T-helper 17 cell (primary cell): Measurements from ENCODE around the gene C20orf144. TPM values are rescaled to one million over a fixed set of nuclear protein-coding genes. Genes with fewer than 3 reads are reported as not detected.
A peak's percentile ranks its signal among the peaks of the same experiment; 100 is the strongest.

Source experiments
- ATAC-seq: fragments of 150-1000 bp; cut with Tn5 transposase; 2 replicates; pipeline ENCODE4 v1.10.0; 2021; ENCODE audit warnings: mild to moderate bottlenecking, moderate library complexity
- DNase-seq, 3 donors: peaks; one replicate each; pipeline versions ENCODE4 v3.0.0 to v3.0.0-alpha.2; 2020 to 2021
- H3K9me3 ChIP-seq: one replicate; pipeline ENCODE4 v1.7.0; 2013; ENCODE audit warnings: low read length, mild to moderate bottlenecking; ENCODE audit not compliant: control insufficient read depth, poor library complexity, severe bottlenecking
- H3K27ac Mint-ChIP-seq: one replicate; pipeline ENCODE4 v1.8.0; 2022; ENCODE audit warnings: mild to moderate bottlenecking, moderate library complexity, mixed read lengths
- H3K27me3 Mint-ChIP-seq: one replicate; pipeline ENCODE4 v1.8.0; 2022; ENCODE audit warnings: mixed read lengths
- H3K36me3 Mint-ChIP-seq: one replicate; pipeline ENCODE4 v1.8.0; 2022; ENCODE audit warnings: low read depth, mixed read lengths
- H3K4me1 Mint-ChIP-seq: one replicate; pipeline ENCODE4 v1.8.0; 2022; ENCODE audit warnings: mild to moderate bottlenecking, mixed read lengths
- H3K4me3 Mint-ChIP-seq: one replicate; pipeline ENCODE4 v1.8.0; 2022; ENCODE audit warnings: mild to moderate bottlenecking, moderate library complexity, mixed read lengths
- total RNA-seq, 4 donors: library from RNA in 2 of 4; stranded (reverse) in 2 of 4; gene quantifications; one replicate each; pipeline ENCODE4 v1.2.3 and lab custom pipeline; 2022 to 2026

C20orf144 gene
- total RNA-seq, 2 donors from 2014 or later, result 0.13 to 0.45 TPM

- ATAC-seq, result peak; percentile 62
- Mint-ChIP-seq H3K27ac (peak overlapping the region; percentile 90), H3K36me3 (peaks cover 2% of the 10 kb centered on the region), H3K4me3 (peak overlapping the region; percentile 90), H3K4me1 (peaks cover 24% of the 10 kb centered on the region), H3K27me3 (no peaks in the 10 kb centered on the region)
- no peaks in the 10 kb centered on the region for H3K9me3 ChIP-seq
- DNase-seq, result peak; percentile 44 to 81 (median 75)
These were observed 1.3 kb downstream of the C20orf144 start for GRCh38 chr20:33663161-33664084.

GRCh38 chr20:33664085-33664761 lies 2.1 kb downstream of the C20orf144 start:
- ATAC-seq, result no peak
- Mint-ChIP-seq H3K27ac (peak overlapping the region; percentile 90), H3K36me3 (peaks cover 2% of the 10 kb centered on the region), H3K4me1 (peaks cover 25% of the 10 kb centered on the region), H3K27me3 (no peaks in the 10 kb centered on the region), H3K4me3 (peak overlapping the region; percentile 90)
- DNase-seq, result no peak
- no peaks in the 10 kb centered on the region for H3K9me3 ChIP-seq

DNA sequence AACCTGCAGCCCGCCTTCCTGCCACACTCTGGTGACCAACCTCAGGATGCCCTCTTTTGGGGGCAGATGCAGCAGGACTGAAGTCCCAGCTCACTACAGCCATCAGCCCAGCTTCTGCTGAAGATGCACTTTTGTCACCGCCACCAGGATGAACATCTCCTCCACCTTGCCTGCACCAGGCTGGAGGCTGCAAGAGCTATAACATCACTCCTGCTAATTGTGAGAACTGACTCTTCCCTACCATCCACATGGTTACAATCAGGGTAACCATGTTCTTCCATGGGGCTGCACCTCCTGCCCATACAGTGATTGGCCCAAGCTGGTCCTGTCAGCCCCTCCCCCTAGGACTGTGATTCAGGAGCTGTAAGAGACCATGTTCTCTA lies 2.6 kb downstream of the C20orf144 start:
- H3K9me3 ChIP-seq, result no peaks in the 10 kb centered on the region
- Mint-ChIP-seq H3K4me3 (peak overlapping the region; percentile 90), H3K27ac (peak overlapping the region; percentile 90), H3K27me3 (no peaks in the 10 kb centered on the region), H3K36me3 (peaks cover 2% of the 10 kb centered on the region), H3K4me1 (peaks cover 25% of the 10 kb centered on the region)
- DNase-seq (no peak), ATAC-seq (no peak)

DNA sequence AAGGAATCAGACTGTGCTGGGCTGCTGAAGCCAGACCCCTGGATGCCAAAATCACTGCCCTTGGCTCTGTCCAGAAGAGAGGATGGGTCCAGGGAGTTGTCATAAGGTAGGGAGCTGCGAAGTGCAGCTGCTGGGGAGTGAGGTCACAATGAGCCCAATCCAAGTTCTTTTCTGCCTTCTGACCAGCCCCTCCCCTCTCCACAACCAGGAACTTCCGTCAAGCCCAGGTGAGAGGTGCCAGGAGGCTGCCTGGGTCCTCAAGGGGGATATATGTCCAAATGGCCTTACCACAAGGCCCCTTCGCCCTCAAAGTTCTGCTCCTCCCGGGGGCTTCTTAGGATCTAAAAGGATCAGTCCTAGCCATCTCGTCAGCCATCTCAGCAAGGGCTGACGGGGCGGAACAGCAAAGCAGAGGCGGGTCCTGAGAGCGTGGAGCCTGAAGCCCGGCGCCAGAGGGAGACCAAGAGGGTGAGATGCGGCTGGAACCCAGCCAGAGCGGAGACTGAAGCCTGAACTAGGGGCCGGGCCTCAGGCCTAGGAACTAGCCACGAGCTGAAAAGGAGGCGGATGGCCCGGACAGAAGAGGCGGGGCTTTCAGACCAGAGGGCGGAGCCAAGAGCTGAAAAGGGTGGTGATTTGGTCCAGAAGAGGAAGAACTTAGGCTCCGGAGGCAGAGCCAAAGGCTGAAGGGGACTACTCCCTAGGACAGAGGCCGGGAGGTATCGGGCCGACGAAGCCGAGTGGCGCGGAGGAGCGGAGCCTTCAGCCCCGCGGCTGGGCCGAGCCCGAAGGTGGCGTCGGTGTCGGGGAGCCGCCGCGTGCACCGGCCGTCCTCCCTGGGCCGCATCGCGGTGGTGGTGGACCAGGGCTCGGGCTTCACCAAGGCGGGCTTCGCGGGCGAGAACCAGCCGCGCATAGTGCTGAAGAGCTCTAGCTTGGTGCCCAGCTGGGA lies 4.4 kb downstream of the C20orf144 start, which contains the start of gene ACTL10:
TSS of gene ACTL10 (plus strand) at position 651 of the 952 bp plus-strand sequence. CDS start 555 bp downstream, outside the sequence.
- H3K36me3 Mint-ChIP-seq, result peaks cover 2% of the 10 kb centered on the region

DNA sequence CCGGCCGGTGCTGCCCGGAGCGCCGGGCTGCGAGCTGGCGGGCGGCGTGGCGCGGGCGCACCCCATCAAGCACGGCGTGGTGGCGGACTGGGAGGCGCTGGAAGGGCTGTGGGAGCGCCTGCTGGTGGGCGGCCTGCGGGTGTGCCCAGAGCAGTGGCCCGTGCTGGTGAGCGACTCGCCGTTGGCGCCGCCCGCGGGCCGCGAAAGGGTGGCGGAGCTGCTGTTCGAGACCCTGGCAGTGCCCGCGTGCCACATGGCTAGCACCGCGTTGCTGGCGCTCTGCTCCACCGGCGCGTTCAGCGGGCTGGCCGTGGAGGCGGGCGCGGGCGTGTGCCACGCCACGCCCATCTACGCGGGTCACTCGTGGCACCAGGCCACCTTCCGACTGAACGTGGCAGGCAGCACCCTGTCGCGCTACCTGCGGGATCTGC lies 5.1 kb downstream of the C20orf144 start:
- peak; percentile 20 for ATAC-seq
- no peaks in the 10 kb centered on the region for H3K9me3 ChIP-seq
- Mint-ChIP-seq H3K27me3 (no peaks in the 10 kb centered on the region), H3K4me1 (peaks cover 30% of the 10 kb centered on the region), H3K27ac (peak overlapping the region; percentile 90), H3K36me3 (peaks cover 2% of the 10 kb centered on the region), H3K4me3 (peak overlapping the region; percentile 100)
- peak in 2 of 3 donors; percentile 42 to 44 for DNase-seq

More for the DNA sequence above, 4.4 kb downstream of the C20orf144 start, which contains the start of gene ACTL10:
- Mint-ChIP-seq H3K4me1 (peaks cover 30% of the 10 kb centered on the region), H3K27ac (peak within 1 kb of the TSS; percentile 90), H3K27me3 (no peaks in the 10 kb centered on the region), H3K4me3 (peak within 1 kb of the TSS; percentile 100)
- ATAC-seq (peak; percentile 61), DNase-seq (peak; percentile 49 to 74 (median 66))
- H3K9me3 ChIP-seq, result no peaks in the 10 kb centered on the region

GRCh38 chr20:33667676-33668465 lies 5.7 kb downstream of the C20orf144 start:
- Mint-ChIP-seq H3K27ac (peak overlapping the region; percentile 4), H3K4me1 (peaks cover 29% of the 10 kb centered on the region), H3K4me3 (peak overlapping the region; percentile 100), H3K27me3 (no peaks in the 10 kb centered on the region), H3K36me3 (peaks cover 2% of the 10 kb centered on the region)
- DNase-seq (peak; percentile 69 to 75 (median 73)), ATAC-seq (peak; percentile 71)
- no peaks in the 10 kb centered on the region for H3K9me3 ChIP-seq

DNA sequence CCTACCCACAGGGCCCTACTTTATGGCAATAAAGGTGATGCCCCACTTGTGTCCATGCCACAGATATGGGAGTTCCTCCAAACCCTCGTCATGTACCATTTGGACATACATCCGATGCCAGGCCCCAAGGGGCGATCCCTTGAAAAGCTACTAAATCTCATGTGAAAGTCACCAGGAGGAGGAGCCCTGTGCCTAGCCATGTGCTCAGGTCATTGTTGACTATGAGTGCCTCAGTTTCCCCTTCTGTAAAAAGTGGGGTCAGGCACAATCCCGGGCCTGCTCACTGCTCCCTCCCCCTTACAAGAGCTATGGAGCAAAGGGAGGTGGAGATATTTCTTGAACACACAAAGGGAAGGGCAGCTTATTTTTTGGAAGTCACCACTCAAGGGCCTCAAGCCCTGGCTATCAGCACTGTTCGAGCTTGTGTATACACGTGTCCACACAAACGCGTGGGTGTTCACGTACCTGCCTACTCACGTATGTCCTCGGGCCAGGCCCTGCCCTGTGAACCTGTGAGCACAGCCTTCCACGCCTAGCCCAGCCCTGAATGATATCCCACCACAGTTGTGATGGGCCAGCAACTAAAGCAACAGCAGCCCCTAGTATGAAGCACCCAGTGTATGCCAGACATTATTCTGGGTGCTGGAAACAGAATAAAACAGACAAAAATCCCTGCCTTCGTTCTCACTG lies 6.5 kb downstream of the C20orf144 start:
- no peak for DNase-seq
- no peaks in the 10 kb centered on the region for H3K9me3 ChIP-seq
- Mint-ChIP-seq H3K4me3 (peak overlapping the region; percentile 100), H3K36me3 (peaks cover 2% of the 10 kb centered on the region), H3K27me3 (no peaks in the 10 kb centered on the region), H3K4me1 (peaks cover 35% of the 10 kb centered on the region), H3K27ac (peak overlapping the region; percentile 4)
- ATAC-seq, result no peak

DNA sequence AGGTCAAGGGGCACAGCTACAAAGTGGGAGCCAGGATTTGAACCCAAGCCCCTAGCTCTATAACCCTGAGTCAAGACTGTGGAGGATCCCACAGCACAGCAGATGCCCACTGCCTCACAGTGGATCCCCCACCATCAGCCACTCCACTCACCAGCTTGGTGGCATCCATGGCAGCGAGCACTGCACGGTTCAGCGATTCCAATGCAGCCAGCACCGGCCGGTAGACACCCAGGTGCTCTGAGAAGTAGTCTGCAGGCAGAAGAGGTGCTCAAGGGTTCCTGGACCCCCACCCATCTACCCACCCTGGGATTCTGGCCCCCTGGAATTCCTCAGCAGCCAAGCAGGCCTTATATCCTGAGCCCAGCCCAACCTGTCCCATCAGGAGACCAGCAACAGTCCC lies 7.1 kb downstream of the C20orf144 start:
- no peaks in the 10 kb centered on the region for H3K27me3 Mint-ChIP-seq
- no peak for ATAC-seq
- H3K4me3 Mint-ChIP-seq, result no peak overlapping the region

DNA sequence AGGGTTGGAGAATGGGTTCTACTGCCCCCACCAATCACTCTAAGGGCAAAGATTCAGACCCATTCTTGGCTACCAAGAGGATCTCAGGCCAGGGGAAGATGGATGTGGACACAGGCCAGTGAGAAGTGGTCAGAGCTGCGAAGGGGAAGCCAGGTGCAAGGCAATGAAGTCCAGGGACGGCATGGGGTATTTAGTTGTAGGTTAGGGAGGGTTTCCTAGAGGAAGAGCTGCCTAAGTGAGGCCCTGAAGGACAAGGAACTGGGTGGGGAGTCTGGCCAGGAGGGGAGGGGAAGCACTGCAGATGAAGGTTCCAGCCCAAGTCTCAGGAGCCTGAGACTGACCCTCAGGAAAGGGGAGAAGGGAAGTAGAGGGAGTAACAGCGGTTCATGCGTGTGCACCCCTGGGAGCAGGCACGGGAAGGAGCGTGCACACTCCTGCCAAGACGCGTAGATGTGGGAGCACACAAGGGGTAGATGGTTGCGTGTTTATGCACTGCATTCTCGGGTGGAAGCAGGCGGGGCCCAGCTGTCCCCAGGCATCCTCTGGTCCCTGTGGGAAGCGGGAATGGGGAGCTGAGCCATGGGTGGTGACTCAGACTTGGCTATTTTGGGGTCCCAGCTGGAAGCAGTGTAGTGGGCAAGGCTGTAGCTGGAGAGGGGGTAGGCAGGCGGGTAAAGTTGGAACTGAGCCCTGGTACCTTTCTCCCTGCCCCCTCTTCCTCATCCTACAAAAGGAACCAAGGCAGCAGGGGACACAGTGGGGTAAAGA lies 7.9 kb downstream of the C20orf144 start:
- no peaks in the 10 kb centered on the region for H3K9me3 ChIP-seq
- peaks cover 34% of the 10 kb centered on the region for H3K4me1 Mint-ChIP-seq
- ATAC-seq (no peak), DNase-seq (no peak)
- H3K27ac Mint-ChIP-seq, result peak overlapping the region; percentile 88
- H3K27me3 Mint-ChIP-seq, result no peaks in the 10 kb centered on the region
- no peak overlapping the region for H3K4me3 Mint-ChIP-seq
- H3K36me3 Mint-ChIP-seq, result peaks cover 2% of the 10 kb centered on the region

More for the DNA sequence above, 7.1 kb downstream of the C20orf144 start:
- Mint-ChIP-seq H3K4me1 (peaks cover 37% of the 10 kb centered on the region), H3K27ac (peak overlapping the region; percentile 88), H3K36me3 (peaks cover 2% of the 10 kb centered on the region)
- DNase-seq, result no peak
- no peaks in the 10 kb centered on the region for H3K9me3 ChIP-seq

GRCh38 chr20:33670715-33671499 lies 8.8 kb downstream of the C20orf144 start:
- H3K9me3 ChIP-seq, result no peaks in the 10 kb centered on the region
- H3K27ac Mint-ChIP-seq, result peak overlapping the region; percentile 88
- no peaks in the 10 kb centered on the region for H3K27me3 Mint-ChIP-seq
- ATAC-seq (no peak), DNase-seq (no peak)
- H3K4me1 Mint-ChIP-seq, result peaks cover 32% of the 10 kb centered on the region
- peak overlapping the region; percentile 36 for H3K4me3 Mint-ChIP-seq
- peaks cover 2% of the 10 kb centered on the region for H3K36me3 Mint-ChIP-seq
